C1 segment of cervical spinal cord (tissue), 14 donors: Measurements from ENCODE around the gene OR5T3.
"Not testable (repeated sequence)": the region's sequence is repeated elsewhere in the genome, so short reads cannot be mapped to it uniquely, and the experiment has no call there.

ENCODE experiments used
- DNase-seq, 14 donors: peaks; one replicate each; lab custom pipeline; 2025; lab: John Stamatoyannopoulos, UW

The OR5T3 gene

GRCh38 chr11:56251954-56252353, at the start of gene OR5T3:
Gene OR5T3 (plus strand): TSS chr11:56252254. CDS start chr11:56252254, 0 bp downstream.
- DNase-seq: no peak

GRCh38 chr11:56207790-56208189, 44.3 kb upstream of the OR5T3 start:
- no peak for DNase-seq

- no peak for DNase-seq
These were observed 37.5 kb upstream of the OR5T3 start for GRCh38 chr11:56214537-56214936.

DNA sequence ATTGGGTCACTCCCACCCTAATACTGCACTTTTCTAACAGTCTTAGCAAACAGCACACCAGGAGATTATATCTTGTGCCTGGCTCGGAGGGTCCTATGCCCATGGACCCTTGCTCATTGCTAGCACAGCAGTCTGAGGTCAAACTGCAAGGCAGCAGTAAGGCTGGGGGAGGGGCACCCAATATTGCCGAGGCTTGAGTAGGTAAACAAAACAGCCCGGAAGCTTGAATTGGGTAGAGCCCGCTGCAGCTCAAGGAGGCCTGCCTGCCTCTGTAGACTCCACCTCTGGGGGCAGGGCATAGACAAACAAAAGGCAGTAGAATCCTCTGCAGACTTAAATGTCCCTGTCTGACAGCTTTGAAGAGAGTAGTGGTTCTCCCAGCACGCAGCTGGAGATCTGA, 32.3 kb upstream of the OR5T3 start:
- DNase-seq: not testable (repeated sequence)

- no peak for DNase-seq
These were observed 17.9 kb upstream of the OR5T3 start, which contains the start of gene OR5T2 for GRCh38 chr11:56234155-56234554. Gene OR5T2 (minus strand): TSS chr11:56234255. CDS start chr11:56233062, 1,193 bp downstream.

- DNase-seq: no peak
These were observed 19.0 kb downstream of the OR5T3 start for GRCh38 chr11:56271092-56271491.

DNA sequence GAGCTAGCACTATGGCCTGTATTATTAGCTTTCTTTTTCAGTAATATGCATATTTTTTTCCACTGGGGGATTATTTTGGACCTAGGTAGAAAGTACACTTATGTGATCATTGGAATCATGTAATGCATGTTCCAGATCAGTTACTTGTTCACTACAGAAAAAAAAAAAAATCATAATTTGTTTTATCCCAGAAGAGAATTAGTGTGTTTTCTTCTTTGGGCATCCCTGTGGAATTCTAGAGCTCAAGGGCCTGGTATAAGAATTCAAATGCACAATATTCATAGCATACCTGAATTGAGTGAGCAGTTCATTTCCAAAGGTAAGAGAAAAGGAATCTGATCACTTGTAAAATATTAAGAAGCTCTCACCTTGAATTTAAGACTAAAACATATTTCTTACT, 21.8 kb downstream of the OR5T3 start, which contains the start of gene OR5T1:
TSS of gene OR5T1 (plus strand) at position 301 of the 400 bp plus-strand sequence. CDS start 1,485 bp downstream, outside the sequence.
- no peak for DNase-seq

GRCh38 chr11:56292154-56292553, 40.1 kb downstream of the OR5T3 start, which contains the start of gene OR8H1:
Gene OR8H1 (minus strand): TSS chr11:56292254. CDS start chr11:56291062, 1,192 bp downstream.
- DNase-seq: no peak

- no peak for DNase-seq
These were observed 44.8 kb downstream of the OR5T3 start for GRCh38 chr11:56296898-56297297.
